Astrocyte of the cerebellum (primary cell): ENCODE measurements around the gene PPTC7.
"Not testable (repeated sequence)": the region's sequence is repeated elsewhere in the genome, so short reads cannot be mapped to it uniquely, and the experiment has no call there.

Experiments
- DNase-seq: peaks from one replicate; pipeline ENCODE4 v3.0.0-alpha.2; 2011; ENCODE audit warnings: low read depth
- H3K4me3 ChIP-seq: 2 replicates; pipeline ENCODE4 v1.5.1; 2011; ENCODE audit warnings: mild to moderate bottlenecking, low read depth, low read length, moderate library complexity
- in situ Hi-C: cut with HindIII; loops from 2 replicates; pipeline ENCODE4 v1.10.0; 2017; ENCODE audit warnings: low sequenced_read_pairs
- TF ChIP-seq, protein P1 (sequence below): IDR thresholded peaks from 2 replicates; pipeline ENCODE4 v1.5.1; 2012; ENCODE audit warnings: low read length, low read depth, moderate library complexity, mild to moderate bottlenecking; ENCODE audit errors: missing control alignments

The PPTC7 gene

DNA sequence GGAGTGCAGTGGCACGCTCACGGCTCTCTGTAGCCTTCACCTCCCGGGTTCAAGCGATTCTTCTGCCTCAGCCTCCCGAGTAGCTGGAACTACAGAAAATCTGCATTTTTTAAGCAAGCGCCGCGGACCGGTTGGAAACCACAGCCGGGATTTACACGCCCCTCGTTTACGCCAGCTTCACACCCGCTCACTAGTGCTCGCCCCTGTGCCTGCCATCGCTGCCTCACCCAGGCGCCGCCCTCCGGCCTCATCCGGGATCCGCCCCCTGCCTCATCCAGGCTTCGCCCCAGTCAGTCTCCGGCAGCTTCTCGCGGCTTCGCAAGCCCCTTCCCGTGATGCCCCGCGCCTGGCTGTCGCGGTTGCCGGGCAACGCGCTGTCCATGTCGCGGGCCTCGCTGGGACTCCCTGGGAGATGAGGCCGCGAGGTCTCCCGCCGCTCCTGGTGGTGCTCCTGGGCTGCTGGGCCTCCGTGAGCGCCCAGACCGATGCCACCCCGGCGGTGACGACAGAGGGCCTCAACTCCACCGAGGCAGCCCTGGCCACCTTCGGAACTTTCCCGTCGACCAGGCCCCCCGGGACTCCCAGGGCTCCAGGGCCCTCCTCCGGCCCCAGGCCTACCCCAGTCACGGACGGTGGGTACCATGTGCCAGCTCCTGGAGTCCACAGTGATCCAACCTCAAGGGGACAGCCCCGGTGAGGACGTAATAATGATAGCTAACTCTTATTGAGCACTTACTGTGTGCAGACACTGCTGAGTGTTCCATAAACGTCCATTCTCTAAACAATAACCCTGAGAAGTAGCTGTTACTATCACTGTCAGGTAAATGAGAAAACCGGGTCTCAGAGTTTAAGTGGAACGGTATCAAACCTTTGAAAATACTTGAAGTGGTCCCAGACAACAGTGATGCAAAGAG lies 30.9 kb upstream of the PPTC7 start, which contains the start of gene TCTN1:
Gene TCTN1, plus strand, starts transcription at position 359 of the 914 bp plus-strand sequence. Its CDS starts 54 bp downstream, at position 413.
- in situ Hi-C loops, result no loop called here
- peak within 1 kb of the TSS; percentile 67 for H3K4me3 ChIP-seq
- peak; percentile 74 for DNase-seq
- TF ChIP-seq, protein P1, sequence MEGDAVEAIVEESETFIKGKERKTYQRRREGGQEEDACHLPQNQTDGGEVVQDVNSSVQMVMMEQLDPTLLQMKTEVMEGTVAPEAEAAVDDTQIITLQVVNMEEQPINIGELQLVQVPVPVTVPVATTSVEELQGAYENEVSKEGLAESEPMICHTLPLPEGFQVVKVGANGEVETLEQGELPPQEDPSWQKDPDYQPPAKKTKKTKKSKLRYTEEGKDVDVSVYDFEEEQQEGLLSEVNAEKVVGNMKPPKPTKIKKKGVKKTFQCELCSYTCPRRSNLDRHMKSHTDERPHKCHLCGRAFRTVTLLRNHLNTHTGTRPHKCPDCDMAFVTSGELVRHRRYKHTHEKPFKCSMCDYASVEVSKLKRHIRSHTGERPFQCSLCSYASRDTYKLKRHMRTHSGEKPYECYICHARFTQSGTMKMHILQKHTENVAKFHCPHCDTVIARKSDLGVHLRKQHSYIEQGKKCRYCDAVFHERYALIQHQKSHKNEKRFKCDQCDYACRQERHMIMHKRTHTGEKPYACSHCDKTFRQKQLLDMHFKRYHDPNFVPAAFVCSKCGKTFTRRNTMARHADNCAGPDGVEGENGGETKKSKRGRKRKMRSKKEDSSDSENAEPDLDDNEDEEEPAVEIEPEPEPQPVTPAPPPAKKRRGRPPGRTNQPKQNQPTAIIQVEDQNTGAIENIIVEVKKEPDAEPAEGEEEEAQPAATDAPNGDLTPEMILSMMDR, result no peak

DNA sequence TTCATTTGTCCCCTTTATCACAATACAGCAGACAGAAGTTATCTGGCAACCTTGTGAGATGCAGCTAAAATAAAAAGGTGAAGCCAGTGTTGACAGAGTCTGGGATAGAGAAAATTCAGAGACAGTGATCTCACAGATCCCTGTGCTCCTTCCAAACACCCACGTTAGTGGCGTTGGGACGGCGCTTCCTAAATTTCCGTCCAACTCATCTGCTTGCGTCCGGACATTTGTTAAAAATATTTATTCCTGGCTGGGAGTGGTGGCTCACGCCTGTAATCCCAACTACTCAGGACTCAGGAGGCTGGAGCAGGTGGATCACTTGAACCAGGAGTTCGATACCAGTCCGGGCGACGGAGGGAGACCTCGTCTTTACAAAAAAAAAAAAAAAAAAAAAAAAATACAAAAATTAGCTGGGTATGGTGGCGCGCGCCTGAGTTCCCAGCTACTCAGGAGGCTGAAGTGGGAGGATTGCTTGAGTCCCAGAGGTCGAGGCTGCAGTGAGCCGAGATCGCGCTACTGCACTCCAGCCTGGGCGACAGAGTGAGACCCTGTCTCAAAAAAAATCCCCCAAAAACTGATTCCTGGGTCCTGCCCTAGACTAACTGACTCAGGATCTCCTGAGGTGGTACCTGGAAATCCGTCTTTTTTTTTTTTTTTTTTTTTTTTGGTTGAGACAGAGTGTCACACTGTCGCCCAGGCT lies 30.1 kb upstream of the PPTC7 start:
- no peak for DNase-seq
- peak overlapping the region; percentile 67 for H3K4me3 ChIP-seq
- in situ Hi-C loops, result no loop called here
- TF ChIP-seq, protein P1, result no peak

DNA sequence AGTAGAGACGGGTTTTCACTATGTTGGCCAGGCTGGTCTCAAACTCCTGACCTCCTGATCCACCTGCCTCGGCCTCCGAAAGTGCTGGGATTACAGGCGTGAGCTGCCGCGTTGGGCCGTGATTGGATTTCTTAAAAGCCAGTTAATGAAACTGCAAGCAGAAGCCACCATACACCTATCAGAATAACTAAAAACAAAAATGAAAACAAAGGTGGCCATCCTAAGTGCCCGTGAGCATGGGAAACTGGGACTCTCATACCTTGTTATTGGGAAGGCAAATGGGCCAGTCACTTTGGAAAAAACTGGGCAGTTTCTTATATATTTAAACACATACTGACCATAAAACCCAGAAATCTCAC lies 23.1 kb upstream of the PPTC7 start:
- no peak for DNase-seq
- TF ChIP-seq, protein P1, result no peak
- H3K4me3 ChIP-seq, result no peak overlapping the region
- in situ Hi-C loops, result no loop called here

DNA sequence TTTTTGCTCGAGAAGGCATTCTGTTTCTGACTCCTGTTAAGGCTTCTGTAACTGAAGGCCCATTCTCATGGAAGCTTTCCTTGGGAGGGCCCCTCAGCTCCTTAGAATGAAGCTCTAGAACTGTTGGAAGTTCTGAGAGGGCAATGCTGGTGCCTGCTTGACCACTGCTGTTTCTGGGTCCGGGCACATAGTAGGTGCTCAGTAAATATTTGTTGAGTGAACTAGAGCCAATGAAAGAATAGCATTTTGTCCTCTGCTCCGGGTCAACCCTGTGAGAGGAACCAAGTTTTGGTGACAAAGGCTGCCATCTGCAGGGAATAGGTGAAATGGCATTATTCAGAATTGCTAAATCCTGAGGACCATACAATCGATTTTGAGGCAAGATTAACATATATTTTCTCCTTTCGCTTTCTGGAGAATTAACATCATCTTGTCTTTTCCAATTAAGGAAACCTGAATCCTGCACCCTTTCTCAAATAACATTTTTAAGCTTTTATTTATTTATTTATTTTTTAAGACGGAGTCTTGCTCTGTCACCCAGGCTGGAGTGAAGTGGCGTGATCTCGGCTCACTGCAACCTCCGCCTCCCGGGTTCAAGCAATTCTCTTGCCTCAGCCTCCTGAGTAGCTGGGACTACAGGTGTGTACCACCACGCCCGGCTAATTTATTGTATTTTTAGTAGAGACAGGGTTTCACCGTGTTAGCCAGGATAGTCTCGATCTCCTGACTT lies 19.1 kb upstream of the PPTC7 start:
- in situ Hi-C loops, DNase-seq, H3K4me3 ChIP-seq: not testable (repeated sequence)
- TF ChIP-seq, protein P1, result peak; percentile 67

DNA sequence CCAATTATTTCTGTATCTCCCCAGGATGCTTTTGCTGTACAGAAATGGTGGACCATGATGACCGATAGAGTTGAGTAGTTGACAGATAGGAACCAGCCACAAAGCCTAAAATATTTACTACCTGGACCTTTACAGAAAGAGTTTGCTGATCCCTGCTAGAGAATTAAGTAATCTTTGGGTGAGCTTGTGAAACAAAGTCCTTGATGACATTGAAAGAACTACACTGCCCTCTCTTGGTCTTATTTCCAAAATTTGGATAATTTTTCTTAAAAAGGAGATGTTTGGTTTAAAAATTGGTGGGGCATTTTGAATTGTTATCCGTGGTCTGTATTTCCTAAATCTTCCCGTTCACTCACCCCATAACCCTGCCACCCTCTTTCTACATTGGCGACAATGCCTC lies 17.1 kb upstream of the PPTC7 start:
- no peak for DNase-seq
- TF ChIP-seq, protein P1, result no peak
- in situ Hi-C loops, result no loop called here
- no peak overlapping the region for H3K4me3 ChIP-seq

DNA sequence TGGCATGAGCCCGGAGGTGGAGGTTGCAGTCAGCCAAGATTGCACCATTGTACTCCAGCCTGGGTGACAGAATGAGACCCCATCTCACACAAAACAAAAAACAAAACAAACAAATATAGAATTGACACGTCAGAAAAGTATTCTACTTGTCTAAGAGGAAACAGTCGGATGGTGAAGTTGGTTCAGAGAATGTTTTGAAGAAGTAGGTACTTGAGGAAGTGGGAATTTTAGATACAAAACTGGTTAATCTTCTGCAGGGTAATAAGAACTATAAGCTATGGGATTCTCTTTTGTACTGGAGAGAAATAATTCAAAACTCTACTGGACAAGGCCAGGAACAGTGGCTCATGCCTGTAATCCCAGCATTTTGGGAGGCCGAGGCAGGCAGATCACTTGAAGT lies 16.2 kb upstream of the PPTC7 start:
- no peak overlapping the region for H3K4me3 ChIP-seq
- TF ChIP-seq, protein P1, result no peak
- in situ Hi-C loops, result no loop called here
- DNase-seq, result no peak
